HepG2 (cell line): Measurements from ENCODE around the gene CBLB. TPM values are rescaled to one million over a fixed set of nuclear protein-coding genes. Genes with fewer than 3 reads are reported as not detected.

ENCODE experiments used
- ATAC-seq: fragments of 200-7000 bp; cut with Tn5 transposase; 3 replicates; pipeline ENCODE4 v1.9.1; 2020; ENCODE audit warnings: mild to moderate bottlenecking, moderate library complexity
- BruUV-seq: library from RNA; stranded (reverse); fragments of 400-500 nt; replicated peaks from 2 replicates; lab custom pipeline; 2021; lab: Mats Ljungman, UMichigan
- CTCF ChIA-PET: fragments of 300-600 bp; formaldehyde crosslinking; extraction: SDS; loops from one replicate; lab custom pipeline; 2021; ENCODE audit warnings: low total read pairs, inconsistent platforms, low intra/inter-chr PET ratio; lab: Yijun Ruan, JAX
- POLR2A ChIA-PET: fragments of 350-600 bp; sonication (Branson Sonifier 250); formaldehyde crosslinking; loops from one replicate; lab custom pipeline; 2020; ENCODE audit warnings: antibody characterized with exemption, inconsistent platforms; lab: Yijun Ruan, JAX
- DNase-seq: peaks from one replicate; pipeline ENCODE4 v3.0.0-alpha.2; 2015; ENCODE audit warnings: low spot score
- FAIRE-seq: peaks from 3 replicates; lab custom pipeline; 2011; peaks lifted over from hg19 to GRCh38; lab: Jason Lieb, UNC
- H2AFZ ChIP-seq: one replicate; pipeline ENCODE4 v1.6.1; 2011; ENCODE audit warnings: low read length, inconsistent platforms
- H3K27ac ChIP-seq: fragments of 300-600 bp; 3 replicates; pipeline ENCODE4 v1.8.0; 2011; ENCODE audit warnings: mixed run types, mild to moderate bottlenecking, mixed read lengths, low read length, inconsistent platforms; ENCODE audit not compliant: insufficient read depth; ENCODE audit errors: extremely low read length
- H3K27me3 ChIP-seq, 2 experiments: fragments of 200-600 bp in 1 of 2; 2 replicates in 1 of 2; 3 replicates in 1 of 2; pipeline versions ENCODE4 v1.6.0 to v1.8.0; 2011; ENCODE audit warnings: low read length in 2 of 2, mild to moderate bottlenecking in 2 of 2, moderate library complexity in 2 of 2, inconsistent platforms in 1 of 2; ENCODE audit not compliant: insufficient read depth in 2 of 2, control insufficient read depth in 1 of 2
- H3K36me3 ChIP-seq, 2 experiments: fragments of 200-600 bp in 1 of 2; replicated peaks in 1 of 2; 2 replicates in 1 of 2; 3 replicates in 1 of 2; pipeline versions ENCODE4 v1.5.1 to v1.8.0; 2011; ENCODE audit warnings: low read length in 2 of 2, inconsistent platforms in 1 of 2; ENCODE audit not compliant: insufficient read depth in 2 of 2, control insufficient read depth in 1 of 2
- H3K4me1 ChIP-seq: 2 replicates; pipeline ENCODE4 v1.5.1; 2012; ENCODE audit warnings: low read length, inconsistent platforms; ENCODE audit not compliant: insufficient read depth
- H3K4me2 ChIP-seq: 2 replicates; pipeline ENCODE4 v1.6.0; 2011; ENCODE audit warnings: low read depth, low read length, inconsistent platforms
- H3K4me3 ChIP-seq, 3 experiments: fragments of 200-600 bp in 1 of 3; sonication (generic), shearing (Covaris generic) in 1 of 3; replicated peaks in 1 of 3; 2 replicates each; pipeline ENCODE4 v1.5.1; 2011 to 2016; ENCODE audit warnings: low read length in 3 of 3, inconsistent platforms in 2 of 3, low read depth in 2 of 3, mild to moderate bottlenecking in 2 of 3, control low read depth in 1 of 3, mixed read lengths in 1 of 3; ENCODE audit not compliant: insufficient read depth in 1 of 3
- H3K79me2 ChIP-seq: one replicate; pipeline ENCODE4 v1.6.1; 2011; ENCODE audit warnings: low read length, inconsistent platforms; ENCODE audit not compliant: insufficient read depth
- H3K9ac ChIP-seq: 2 replicates; pipeline ENCODE4 v1.6.0; 2011; ENCODE audit warnings: mild to moderate bottlenecking, low read depth, low read length, inconsistent platforms; ENCODE audit not compliant: insufficient read depth
- H3K9me3 ChIP-seq: 2 replicates; pipeline ENCODE4 v1.5.1; 2012; ENCODE audit warnings: mild to moderate bottlenecking, low read length
- H4K20me1 ChIP-seq: 2 replicates; pipeline ENCODE4 v1.6.0; 2011; ENCODE audit warnings: inconsistent platforms, mild to moderate bottlenecking, low read length, moderate library complexity; ENCODE audit not compliant: insufficient read depth
- CBX5 ChIP-seq: sonication (generic); formaldehyde crosslinking; IDR thresholded peaks from 2 replicates; pipeline ENCODE4 v1.4.0; 2020; ENCODE audit warnings: missing genetic modification reagents, borderline replicate concordance
- CHD2 ChIP-seq: IDR thresholded peaks from 2 replicates; pipeline ENCODE4 v1.6.1; 2011; ENCODE audit warnings: low read depth, low read length, improper control_type of control experiment
- E2F2 ChIP-seq: sonication (generic); formaldehyde crosslinking; IDR thresholded peaks from 2 replicates; pipeline ENCODE4 v1.4.0; 2020; ENCODE audit warnings: missing genetic modification reagents, borderline replicate concordance
- KDM4B ChIP-seq: sonication (generic); formaldehyde crosslinking; IDR thresholded peaks from 2 replicates; pipeline ENCODE4 v1.4.0; 2020; ENCODE audit warnings: missing genetic modification reagents
- KLF13 ChIP-seq: sonication (generic); formaldehyde crosslinking; IDR thresholded peaks from 2 replicates; pipeline ENCODE4 v1.4.0; 2020; ENCODE audit warnings: mild to moderate bottlenecking, missing genetic modification reagents
- NFKB2 ChIP-seq: sonication (generic); formaldehyde crosslinking; IDR thresholded peaks from 2 replicates; pipeline ENCODE4 v1.4.0; 2020; ENCODE audit warnings: missing genetic modification reagents, borderline replicate concordance
- PITX1 ChIP-seq: sonication (generic); formaldehyde crosslinking; IDR thresholded peaks from 2 replicates; pipeline ENCODE4 v1.5.1; 2020; ENCODE audit warnings: mild to moderate bottlenecking, missing genetic modification reagents
- SALL2 ChIP-seq: sonication (generic); formaldehyde crosslinking; IDR thresholded peaks from 2 replicates; pipeline ENCODE4 v1.8.1; 2023; ENCODE audit warnings: mild to moderate bottlenecking, missing genetic modification reagents, inconsistent platforms
- ZBTB34 ChIP-seq: sonication (generic); formaldehyde crosslinking; IDR thresholded peaks from 2 replicates; pipeline ENCODE4 v1.8.0; 2022; ENCODE audit warnings: mild to moderate bottlenecking, missing genetic modification reagents
- ZKSCAN5 ChIP-seq: sonication (generic); formaldehyde crosslinking; IDR thresholded peaks from 2 replicates; pipeline ENCODE4 v1.5.1; 2020; ENCODE audit warnings: mild to moderate bottlenecking, missing genetic modification reagents
- ZNF275 ChIP-seq: sonication (generic); formaldehyde crosslinking; IDR thresholded peaks from 2 replicates; pipeline ENCODE4 v1.8.0; 2022; ENCODE audit warnings: missing genetic modification reagents, mild to moderate bottlenecking, inconsistent platforms, borderline replicate concordance
- WGBS: methylation state at CpG from one replicate; pipeline ENCODE4 v1.1.6; 2017; ENCODE audit warnings: low lambda C conversion rate; 5-methylcytosine and 5-hydroxymethylcytosine counted together
- in situ Hi-C: cut with HindIII; loops from 2 replicates; pipeline ENCODE4 v1.10.0; 2017; ENCODE audit warnings: low pct_unique_long_range_greater_than_20kb; ENCODE audit not compliant: extremely low pct_ligation_motif_present
- intact Hi-C: fragments of 100-400 bp; cut with micrococcal nuclease; formaldehyde crosslinking; loops from one replicate; pipeline ENCODE4 v1.10.0; 2022; ENCODE audit not compliant: unreplicated experiment
- polyA plus RNA-seq, 8 experiments: library from polyadenylated mRNA; depleted of rRNA in 3 of 8; stranded (reverse) in 7 of 8; unstranded in 1 of 8; fragments of >200 nt; fragmentation: Illumina TruSeq in 4 of 8; extraction: Trizol in 4 of 8; gene quantifications; 2 replicates each; pipeline versions ENCODE4 v1.2.1 to v1.2.3, GENCODE V29; 2011 to 2016; ENCODE audit warnings: low read depth in 4 of 8, missing spikeins in 1 of 8, mixed read lengths in 1 of 8; ENCODE audit not compliant: insufficient read depth in 1 of 8
- total RNA-seq, 5 experiments: library from RNA; depleted of rRNA; stranded (reverse); fragments of >200 nt; fragmentation: Illumina TruSeq; extraction: Trizol; gene quantifications; 2 replicates each; pipeline ENCODE4 v1.2.3, GENCODE V29; 2016; ENCODE audit warnings: low read depth in 1 of 5
- TF ChIP-seq, protein P1 (sequence below): sonication (generic); formaldehyde crosslinking; IDR thresholded peaks from 2 replicates; pipeline ENCODE4 v1.5.0; 2020; ENCODE audit warnings: missing genetic modification reagents

The CBLB gene
- total and polyA plus RNA-seq, 2 of the 13 experiments (the other 11 are each of a cell fraction or from before 2014, with no cell fraction given), result 9.8 to 16.4 TPM

DNA sequence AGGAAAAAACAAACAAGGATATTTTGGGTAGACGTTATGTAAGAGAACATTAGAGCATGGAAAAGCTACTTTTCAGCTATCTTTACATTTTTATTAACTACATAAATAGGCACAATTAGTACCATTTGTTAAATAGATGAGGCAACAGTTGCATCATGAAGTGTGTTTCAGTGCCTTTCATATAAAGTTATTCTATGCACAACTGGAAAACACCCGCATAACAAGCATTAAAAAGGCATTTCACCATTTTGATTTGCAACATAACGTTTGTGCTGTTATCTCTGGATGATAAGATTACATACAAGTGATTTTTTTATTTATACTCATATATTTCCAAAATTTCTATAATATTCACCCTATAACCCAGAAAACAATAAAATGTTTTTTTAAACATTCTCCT, 69.5 kb downstream of the CBLB start:
- Histone ChIP-seq H3K4me3 (no peak overlapping the region), H3K4me1 (no peaks in the 10 kb centered on the region), H3K4me2 (no peak overlapping the region), H4K20me1 (peaks cover 8% of the 10 kb centered on the region; the same call in 1 of the 2 replicates), H3K9ac (no peak overlapping the region), H3K27me3 (no peaks in the 10 kb centered on the region), H3K27ac (no peak overlapping the region), H3K36me3 (no peaks in the 10 kb centered on the region), H3K79me2 (peaks cover 9% of the 10 kb centered on the region), H2AFZ (no peak overlapping the region), H3K9me3 (no peaks in the 10 kb centered on the region)
- ATAC-seq (no peak), FAIRE-seq (no peak), DNase-seq (no peak)
- TF ChIP-seq ZBTB34 (CRISPR knock-in tag) (no peak), ZNF275 (CRISPR knock-in tag) (no peak), NFKB2 (CRISPR knock-in tag) (no peak), E2F2 (no peak), CHD2 (no peak), PITX1 (CRISPR knock-in tag) (no peak), KLF13 (CRISPR knock-in tag) (no peak), KDM4B (CRISPR knock-in tag) (no peak), CBX5 (CRISPR knock-in tag) (no peak), ZKSCAN5 (CRISPR knock-in tag) (no peak), SALL2 (CRISPR knock-in tag) (no peak)
- TF ChIP-seq, protein P1, sequence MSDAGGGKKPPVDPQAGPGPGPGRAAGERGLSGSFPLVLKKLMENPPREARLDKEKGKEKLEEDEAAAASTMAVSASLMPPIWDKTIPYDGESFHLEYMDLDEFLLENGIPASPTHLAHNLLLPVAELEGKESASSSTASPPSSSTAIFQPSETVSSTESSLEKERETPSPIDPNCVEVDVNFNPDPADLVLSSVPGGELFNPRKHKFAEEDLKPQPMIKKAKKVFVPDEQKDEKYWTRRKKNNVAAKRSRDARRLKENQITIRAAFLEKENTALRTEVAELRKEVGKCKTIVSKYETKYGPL, result no peak
- CTCF ChIA-PET, result no interaction called here
- WGBS, result 95% methylated on average over 3 of the region's 3 CpGs
- intact Hi-C loops (no loop called here), in situ Hi-C loops (no loop called here)
- no TSS peak for BruUV-seq
- POLR2A ChIA-PET, result no interaction called here
